Nephron progenitor cell (in vitro differentiated cells): ENCODE measurements around the gene ZNF609.

ENCODE experiments used
- DNase-seq: peaks from one replicate; pipeline ENCODE4 v3.0.0; 2021
- H3K27ac Mint-ChIP-seq: 2 replicates; pipeline ENCODE4 v1.8.0; 2021; ENCODE audit warnings: mild to moderate bottlenecking, moderate library complexity, mixed read lengths
- H3K27me3 Mint-ChIP-seq: 2 replicates; pipeline ENCODE4 v1.8.0; 2021; ENCODE audit warnings: mild to moderate bottlenecking, low read depth, mixed read lengths; ENCODE audit not compliant: poor library complexity
- H3K36me3 Mint-ChIP-seq: 2 replicates; pipeline ENCODE4 v1.8.0; 2021; ENCODE audit warnings: low read depth, mixed read lengths
- H3K4me1 Mint-ChIP-seq: 2 replicates; pipeline ENCODE4 v1.8.0; 2021; ENCODE audit warnings: mixed read lengths
- H3K4me3 Mint-ChIP-seq: 2 replicates; pipeline ENCODE4 v1.8.0; 2021; ENCODE audit warnings: mild to moderate bottlenecking, moderate library complexity, mixed read lengths
- H3K9me3 Mint-ChIP-seq: 2 replicates; pipeline ENCODE4 v1.8.0; 2021; ENCODE audit warnings: mild to moderate bottlenecking, moderate library complexity, mixed read lengths
- TF ChIP-seq, protein P1 (sequence below): fragments of 200-600 bp; sonication (generic); IDR thresholded peaks from 2 replicates; pipeline ENCODE4 v1.5.0; 2021; ENCODE audit warnings: antibody characterized with exemption

Gene ZNF609

DNA sequence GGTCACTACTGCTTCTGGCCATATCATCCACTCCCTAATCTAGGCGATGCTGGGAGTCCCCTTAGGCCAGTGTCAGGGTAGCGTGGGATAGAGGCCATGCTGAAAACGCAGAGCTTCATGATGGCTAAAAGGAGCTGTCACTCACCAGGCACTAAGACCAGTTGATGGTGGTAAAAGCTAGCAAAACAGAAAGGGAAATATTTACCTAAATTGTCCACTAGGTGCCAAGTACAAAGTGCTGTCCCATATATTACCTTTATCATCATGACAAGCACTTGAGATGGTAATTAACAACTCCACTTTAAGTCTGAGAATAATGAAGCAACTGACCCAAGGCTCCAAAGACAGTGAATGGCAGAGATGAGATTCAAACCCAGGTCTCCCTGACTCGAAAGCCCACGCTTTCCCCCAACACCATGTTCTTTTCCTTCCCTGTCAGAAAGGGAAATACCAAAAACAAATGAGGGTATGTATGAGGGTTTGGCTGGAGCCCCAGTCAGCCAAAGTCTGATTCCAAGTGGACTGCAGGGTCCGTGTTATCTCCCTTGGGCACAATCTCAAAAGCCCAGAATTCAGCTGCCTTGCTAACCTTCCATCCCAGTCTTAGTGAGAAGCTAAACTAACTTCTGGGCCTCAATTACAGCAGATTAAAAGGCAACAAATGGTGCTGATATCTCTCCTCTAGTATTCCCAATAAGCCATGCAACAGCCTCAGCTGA lies 230.4 kb downstream of the ZNF609 start:
- H3K27ac Mint-ChIP-seq = peak overlapping the region; percentile 87
- H3K4me3 Mint-ChIP-seq = no peak overlapping the region
- TF ChIP-seq, protein P1, sequence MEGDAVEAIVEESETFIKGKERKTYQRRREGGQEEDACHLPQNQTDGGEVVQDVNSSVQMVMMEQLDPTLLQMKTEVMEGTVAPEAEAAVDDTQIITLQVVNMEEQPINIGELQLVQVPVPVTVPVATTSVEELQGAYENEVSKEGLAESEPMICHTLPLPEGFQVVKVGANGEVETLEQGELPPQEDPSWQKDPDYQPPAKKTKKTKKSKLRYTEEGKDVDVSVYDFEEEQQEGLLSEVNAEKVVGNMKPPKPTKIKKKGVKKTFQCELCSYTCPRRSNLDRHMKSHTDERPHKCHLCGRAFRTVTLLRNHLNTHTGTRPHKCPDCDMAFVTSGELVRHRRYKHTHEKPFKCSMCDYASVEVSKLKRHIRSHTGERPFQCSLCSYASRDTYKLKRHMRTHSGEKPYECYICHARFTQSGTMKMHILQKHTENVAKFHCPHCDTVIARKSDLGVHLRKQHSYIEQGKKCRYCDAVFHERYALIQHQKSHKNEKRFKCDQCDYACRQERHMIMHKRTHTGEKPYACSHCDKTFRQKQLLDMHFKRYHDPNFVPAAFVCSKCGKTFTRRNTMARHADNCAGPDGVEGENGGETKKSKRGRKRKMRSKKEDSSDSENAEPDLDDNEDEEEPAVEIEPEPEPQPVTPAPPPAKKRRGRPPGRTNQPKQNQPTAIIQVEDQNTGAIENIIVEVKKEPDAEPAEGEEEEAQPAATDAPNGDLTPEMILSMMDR = no peak
- DNase-seq = no peak
- H3K27me3 Mint-ChIP-seq = no peaks in the 10 kb centered on the region
- H3K4me1 Mint-ChIP-seq = peaks cover 55% of the 10 kb centered on the region
- H3K36me3 Mint-ChIP-seq = peaks cover 62% of the 10 kb centered on the region
- H3K9me3 Mint-ChIP-seq = no peaks in the 10 kb centered on the region

DNA sequence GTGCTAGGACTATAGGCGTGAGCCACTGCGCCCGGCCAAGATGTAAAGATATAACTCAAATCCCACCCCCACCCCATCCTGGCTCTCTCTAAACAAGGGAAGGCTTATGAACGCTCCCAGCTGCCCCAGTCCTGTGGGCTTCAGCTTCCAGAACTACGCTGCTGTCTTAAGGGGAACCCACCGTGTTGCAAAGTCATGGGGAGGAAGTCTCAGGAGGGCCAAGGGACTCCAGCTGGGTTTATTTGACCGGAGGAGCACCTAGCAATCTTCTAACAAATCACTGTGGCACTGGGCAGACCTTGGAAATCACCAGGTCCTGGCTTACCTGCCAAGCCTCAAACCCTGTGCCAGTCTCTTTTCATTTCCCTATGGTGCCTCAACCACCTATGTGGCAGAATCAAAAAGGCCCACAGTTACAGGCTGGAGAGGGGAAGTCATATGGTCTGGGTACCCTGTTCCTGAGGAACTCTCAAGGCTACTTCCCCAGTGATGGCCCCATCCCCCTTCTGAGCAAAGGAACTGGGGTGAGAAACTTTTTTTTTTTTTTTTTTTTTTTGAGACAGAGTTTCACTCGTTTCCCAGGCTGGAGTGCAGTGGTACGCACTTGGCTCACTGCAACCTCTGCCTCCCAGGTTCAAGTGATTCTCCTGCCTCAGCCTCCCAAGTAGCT lies 231.7 kb downstream of the ZNF609 start:
- H3K9me3 Mint-ChIP-seq = no peaks in the 10 kb centered on the region
- H3K27ac Mint-ChIP-seq = peak overlapping the region; percentile 72
- no peaks in the 10 kb centered on the region for H3K27me3 Mint-ChIP-seq
- DNase-seq = no peak
- H3K4me1 Mint-ChIP-seq = peaks cover 53% of the 10 kb centered on the region
- H3K4me3 Mint-ChIP-seq = no peak overlapping the region
- TF ChIP-seq, protein P1 = no peak
- H3K36me3 Mint-ChIP-seq = peaks cover 65% of the 10 kb centered on the region

DNA sequence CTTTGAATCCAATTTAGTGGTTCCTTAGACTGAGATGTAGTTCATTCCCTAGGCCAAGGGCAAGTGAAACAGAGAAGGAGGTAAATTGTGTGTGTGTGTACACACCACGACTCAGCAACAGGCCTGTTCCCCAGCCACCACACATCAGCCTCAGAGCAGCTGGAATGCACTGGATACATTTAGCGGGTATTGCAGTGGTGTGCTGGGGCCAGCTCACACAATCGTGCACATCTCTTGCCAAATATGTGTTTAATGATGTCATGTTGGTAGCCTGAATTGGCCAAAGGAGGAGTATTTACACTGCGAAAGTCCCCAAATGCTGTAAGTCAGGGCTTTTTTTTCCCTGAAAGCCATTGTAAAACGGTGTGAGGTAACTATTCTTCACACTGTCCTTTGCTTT lies 232.8 kb downstream of the ZNF609 start:
- peaks cover 52% of the 10 kb centered on the region for H3K4me1 Mint-ChIP-seq
- TF ChIP-seq, protein P1 = no peak
- DNase-seq = no peak
- no peaks in the 10 kb centered on the region for H3K27me3 Mint-ChIP-seq
- H3K36me3 Mint-ChIP-seq = peaks cover 65% of the 10 kb centered on the region
- no peak overlapping the region for H3K4me3 Mint-ChIP-seq
- H3K27ac Mint-ChIP-seq = peak overlapping the region; percentile 59
- H3K9me3 Mint-ChIP-seq = no peaks in the 10 kb centered on the region

DNA sequence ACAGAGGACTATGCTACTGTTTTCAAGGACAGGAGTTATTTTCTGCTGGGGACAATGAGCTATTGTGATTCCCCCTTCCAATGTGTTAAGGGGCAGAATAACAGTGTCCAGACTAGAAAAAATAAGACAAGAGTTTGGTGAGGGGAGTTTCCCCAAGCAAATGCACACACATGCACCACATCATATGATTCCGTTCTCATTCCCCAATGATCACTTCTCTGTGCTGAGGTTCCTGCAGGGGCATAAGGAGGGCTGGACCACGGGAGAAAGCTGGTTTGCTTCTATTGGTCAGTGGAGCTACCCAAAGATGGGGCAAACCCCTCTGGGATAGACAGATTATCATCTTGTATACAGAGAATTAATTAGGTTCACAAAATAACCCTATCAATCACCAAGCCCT lies 234.4 kb downstream of the ZNF609 start:
- no peak overlapping the region for H3K4me3 Mint-ChIP-seq
- no peaks in the 10 kb centered on the region for H3K9me3 Mint-ChIP-seq
- DNase-seq = no peak
- peaks cover 55% of the 10 kb centered on the region for H3K4me1 Mint-ChIP-seq
- peak overlapping the region; percentile 78 for H3K27ac Mint-ChIP-seq
- H3K36me3 Mint-ChIP-seq = peaks cover 55% of the 10 kb centered on the region
- H3K27me3 Mint-ChIP-seq = no peaks in the 10 kb centered on the region
- TF ChIP-seq, protein P1 = no peak

DNA sequence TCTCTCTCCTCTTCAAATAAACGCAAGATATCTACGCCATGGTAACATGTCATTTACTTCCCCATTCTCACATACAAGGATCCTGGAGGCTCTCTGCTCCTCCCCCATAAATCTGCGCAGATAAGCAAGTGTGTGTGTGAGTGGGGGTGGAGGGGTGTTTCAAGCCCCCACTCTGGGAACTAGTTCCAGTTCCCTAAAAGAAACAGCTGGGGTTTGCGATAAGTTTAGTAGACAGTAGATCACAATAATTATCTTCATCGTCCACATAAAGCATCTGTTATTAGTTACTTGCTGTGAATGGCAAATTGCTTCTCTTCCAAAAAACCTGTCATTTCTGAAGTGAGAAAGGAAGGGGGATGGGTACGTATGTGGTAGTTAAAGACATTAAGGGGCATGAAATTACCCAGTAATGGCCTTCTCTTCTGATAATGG lies 235.2 kb downstream of the ZNF609 start:
- Mint-ChIP-seq H3K27ac (peak overlapping the region; percentile 77), H3K36me3 (peaks cover 47% of the 10 kb centered on the region), H3K4me3 (no peak overlapping the region)

More for the DNA sequence above, 235.2 kb downstream of the ZNF609 start:
- DNase-seq = no peak
- Mint-ChIP-seq H3K4me1 (peaks cover 60% of the 10 kb centered on the region), H3K9me3 (no peaks in the 10 kb centered on the region), H3K27me3 (no peaks in the 10 kb centered on the region)
- TF ChIP-seq, protein P1 = no peak
